ENCODE results near the gene ANGEL2.

The ANGEL2 gene

GRCh38 chr1:212955961-212956620 lies 59.6 kb downstream of the ANGEL2 start:
- DNase-seq (ENCODE audit: insufficient read length, low spot score): no peak
- no peak for FAIRE-seq

DNA sequence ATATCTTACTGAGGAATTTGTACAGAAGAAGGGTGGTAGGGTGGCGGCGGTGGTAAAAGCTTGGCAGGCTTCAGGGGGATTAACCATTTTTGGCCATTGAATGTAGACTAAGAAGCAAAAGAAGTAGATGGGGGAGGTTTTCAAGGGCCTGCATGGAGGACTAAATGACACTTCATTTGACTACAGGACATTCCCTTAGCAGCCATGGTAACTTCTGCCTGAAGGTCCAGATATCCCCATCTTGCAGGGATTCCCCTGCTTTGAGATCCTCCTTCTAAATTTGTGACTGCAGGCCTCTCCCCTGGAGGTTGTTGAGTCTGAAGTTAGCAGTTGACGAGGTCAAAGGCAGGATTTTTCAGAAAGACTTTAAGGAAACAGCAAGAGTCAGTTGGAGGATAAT lies 60.6 kb downstream of the ANGEL2 start:
- TF ChIP-seq POLR2A (IDR thresholded peaks at IDR 0.05; ENCODE audit: low read depth, low read length): no peak
- DNase-seq (ENCODE audit: insufficient read length, low spot score) (no peak), FAIRE-seq (no peak)

More at GRCh38 chr1:212955961-212956620, 59.6 kb downstream of the ANGEL2 start:
- no peak for TF ChIP-seq POLR2A (IDR thresholded peaks at IDR 0.05; ENCODE audit: low read depth, low read length)

GRCh38 chr1:212954514-212954913 lies 61.2 kb downstream of the ANGEL2 start:
- FAIRE-seq (no peak), DNase-seq (ENCODE audit: insufficient read length, low spot score) (no peak)
- no peak for TF ChIP-seq POLR2A (IDR thresholded peaks at IDR 0.05; ENCODE audit: low read depth, low read length)

DNA sequence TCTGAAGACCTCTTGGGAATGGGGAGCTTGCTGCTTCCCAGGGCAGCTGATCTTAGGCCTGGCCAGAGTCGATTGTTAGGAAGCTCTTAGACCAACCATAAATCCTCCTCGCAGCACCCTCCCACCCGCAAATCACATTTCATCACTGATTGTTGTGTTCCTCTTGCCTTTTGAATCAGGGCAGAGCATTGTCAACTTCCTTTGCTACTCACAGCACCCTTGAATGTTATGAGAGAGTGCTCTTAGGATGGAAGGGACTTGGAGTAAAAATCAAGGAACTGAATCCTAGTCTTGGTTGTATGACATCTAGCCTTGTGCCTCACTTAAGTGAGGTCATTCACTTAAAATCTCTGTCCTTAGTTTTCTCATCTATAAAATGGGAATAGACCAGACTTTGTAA lies 62.3 kb downstream of the ANGEL2 start:
- no peak for DNase-seq (ENCODE audit: insufficient read length, low spot score)
- no peak for FAIRE-seq
- TF ChIP-seq POLR2A (IDR thresholded peaks at IDR 0.05; ENCODE audit: low read depth, low read length): no peak

GRCh38 chr1:212952641-212952976 lies 63.1 kb downstream of the ANGEL2 start:
- FAIRE-seq: no peak
- no peak for TF ChIP-seq POLR2A (IDR thresholded peaks at IDR 0.05; ENCODE audit: low read depth, low read length)

DNA sequence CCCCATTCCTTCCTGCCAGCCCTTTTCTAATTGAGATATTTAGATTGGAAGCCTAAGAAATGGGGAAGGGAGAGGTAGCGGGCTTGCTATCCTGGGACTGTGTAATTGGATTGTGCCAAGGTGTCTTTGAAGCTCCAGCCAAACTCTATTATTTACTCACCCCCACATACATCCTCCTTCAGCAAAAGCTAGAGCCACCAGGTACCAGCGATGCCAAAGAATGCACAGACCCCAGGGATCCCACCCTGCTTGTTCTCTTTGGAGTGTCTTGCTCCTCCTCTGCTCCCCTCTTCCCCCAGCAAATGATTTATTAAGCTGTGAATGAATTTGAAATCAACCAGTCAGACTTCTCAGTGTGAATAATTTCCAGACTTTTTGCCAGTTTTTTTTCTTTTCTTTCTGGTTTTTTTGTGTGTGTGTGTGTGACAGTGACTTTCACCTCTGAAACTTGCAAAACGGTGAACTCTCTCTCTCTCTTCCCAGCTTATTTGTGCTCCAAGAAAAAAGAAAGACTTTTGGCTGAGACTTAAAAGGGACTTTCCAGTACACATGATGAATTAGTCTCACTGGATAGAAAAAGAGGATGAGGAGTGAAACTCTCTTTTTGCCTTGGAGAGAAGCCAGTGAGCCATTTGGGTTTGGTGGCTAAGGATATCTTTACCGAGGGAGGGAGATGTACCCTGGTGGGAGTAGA lies 63.6 kb downstream of the ANGEL2 start:
- no peak for TF ChIP-seq POLR2A (IDR thresholded peaks at IDR 0.05; ENCODE audit: low read depth, low read length)
- no peak for FAIRE-seq
- no peak for DNase-seq (ENCODE audit: insufficient read length, low spot score)

More at GRCh38 chr1:212952641-212952976, 63.1 kb downstream of the ANGEL2 start:
- DNase-seq (ENCODE audit: insufficient read length, low spot score): no peak

DNA sequence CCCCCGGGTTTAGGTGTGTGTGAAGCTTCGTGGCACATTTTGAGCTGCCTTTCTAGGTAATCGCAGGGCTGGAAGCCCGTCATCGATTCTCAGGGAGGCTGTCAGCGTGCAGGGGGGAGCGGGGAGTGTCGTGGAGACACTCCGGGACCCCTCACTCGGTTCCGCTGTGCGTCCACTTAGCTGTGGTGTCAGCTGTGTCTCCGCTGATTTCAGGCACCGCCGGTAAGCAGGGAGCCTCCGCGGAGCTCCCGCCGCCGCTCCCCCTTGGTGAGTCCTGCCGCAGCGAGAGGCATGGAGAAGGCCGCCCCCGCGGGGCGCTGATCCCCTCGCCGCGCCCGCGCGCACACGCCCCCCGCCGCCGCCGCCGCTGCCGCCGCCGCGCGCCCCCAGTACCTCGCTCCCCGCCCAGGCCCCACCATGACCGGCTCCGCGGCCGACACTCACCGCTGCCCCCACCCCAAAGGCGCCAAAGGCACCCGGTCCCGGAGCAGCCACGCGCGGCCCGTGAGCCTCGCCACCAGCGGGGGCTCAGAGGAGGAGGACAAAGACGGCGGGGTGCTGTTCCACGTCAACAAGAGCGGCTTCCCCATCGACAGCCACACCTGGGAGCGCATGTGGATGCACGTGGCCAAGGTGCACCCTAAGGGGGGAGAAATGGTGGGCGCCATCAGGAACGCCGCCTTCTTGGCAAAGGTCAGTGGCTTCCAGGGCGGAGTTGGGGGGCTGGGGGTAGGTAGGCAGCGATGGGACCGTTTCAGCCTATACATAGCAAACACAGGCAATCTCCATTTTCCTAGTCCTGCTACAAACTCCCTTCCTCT lies 64.3 kb downstream of the ANGEL2 start:
- no peak for TF ChIP-seq POLR2A (IDR thresholded peaks at IDR 0.05; ENCODE audit: low read depth, low read length)
- no peak for FAIRE-seq
- DNase-seq (ENCODE audit: insufficient read length, low spot score): no peak

- 0 out of 2 replicates have a peak, but pooled peaks have one; percentile 13 for TF ChIP-seq POLR2A (IDR thresholded peaks at IDR 0.05; ENCODE audit: low read depth, low read length)
- FAIRE-seq (no peak), DNase-seq (ENCODE audit: insufficient read length, low spot score) (peak; percentile 97)
These were observed 65.2 kb downstream of the ANGEL2 start, which contains the start of gene VASH2 for GRCh38 chr1:212950243-212951125. TSS of gene VASH2 (plus strand) at chr1:212950541. CDS start at chr1:212951543, 1,002 bp downstream.

DNA sequence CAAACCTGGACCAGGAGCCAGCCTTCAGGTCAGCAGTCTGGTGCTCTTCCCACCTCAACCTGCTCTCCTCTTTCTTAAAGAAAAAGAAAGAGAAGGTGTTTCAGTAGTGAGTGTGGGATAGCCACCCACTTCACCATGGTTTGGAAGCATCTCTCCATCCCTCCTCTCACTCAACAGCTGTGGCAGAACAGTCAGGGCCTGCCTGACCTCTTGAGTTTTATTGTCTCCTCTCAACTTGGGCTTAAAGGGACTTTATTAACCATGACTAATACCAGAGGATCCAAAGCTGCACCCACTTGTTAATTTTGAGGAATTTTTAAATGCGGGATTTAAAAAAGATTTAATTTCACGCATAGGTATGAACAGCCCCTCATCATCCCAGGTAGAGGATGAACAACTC lies 65.9 kb downstream of the ANGEL2 start:
- DNase-seq (ENCODE audit: insufficient read length, low spot score): no peak
- no peak for TF ChIP-seq POLR2A (IDR thresholded peaks at IDR 0.05; ENCODE audit: low read depth, low read length)
- no peak for FAIRE-seq

GRCh38 chr1:212946872-212947271 lies 68.8 kb downstream of the ANGEL2 start:
- TF ChIP-seq POLR2A (IDR thresholded peaks at IDR 0.05; ENCODE audit: low read depth, low read length): no peak
- FAIRE-seq: no peak
- no peak for DNase-seq (ENCODE audit: insufficient read length, low spot score)

GRCh38 chr1:212945463-212946160 lies 70.1 kb downstream of the ANGEL2 start:
- DNase-seq (ENCODE audit: insufficient read length, low spot score) (no peak), FAIRE-seq (no peak)
- TF ChIP-seq POLR2A (IDR thresholded peaks at IDR 0.05; ENCODE audit: low read depth, low read length): no peak

GRCh38 chr1:212945056-212945455 lies 70.6 kb downstream of the ANGEL2 start:
- FAIRE-seq (no peak), DNase-seq (ENCODE audit: insufficient read length, low spot score) (no peak)
- TF ChIP-seq POLR2A (IDR thresholded peaks at IDR 0.05; ENCODE audit: low read depth, low read length): no peak
